Measurements from ENCODE around the gene NEK7. TPM values are rescaled to one million over a fixed set of nuclear protein-coding genes. Genes with fewer than 3 reads are reported as not detected.

The NEK7 gene
- total RNA-seq, 1 donor = 366 TPM

- peak; percentile 67 for DNase-seq (ENCODE audit: low read depth)
- no peak overlapping the region for H3K4me3 ChIP-seq (ENCODE audit: low read depth, low read length)
- TF ChIP-seq CTCF (IDR thresholded peaks at IDR 0.05; ENCODE audit: insufficient read depth, low read depth, low read length) = no peak
Measured at GRCh38 chr1:198117267-198117666, 39.5 kb upstream of the NEK7 start.

GRCh38 chr1:198118134-198118533 is 38.7 kb upstream of the NEK7 start:
- H3K4me3 ChIP-seq (ENCODE audit: low read depth, low read length) = no peak overlapping the region

GRCh38 chr1:198119906-198120305 is 36.9 kb upstream of the NEK7 start:
- no peak for TF ChIP-seq CTCF (IDR thresholded peaks at IDR 0.05; ENCODE audit: insufficient read depth, low read depth, low read length)
- no peak for DNase-seq (ENCODE audit: low read depth)
- no peak overlapping the region for H3K4me3 ChIP-seq (ENCODE audit: low read depth, low read length)

More at GRCh38 chr1:198118134-198118533, 38.7 kb upstream of the NEK7 start:
- no peak for TF ChIP-seq CTCF (IDR thresholded peaks at IDR 0.05; ENCODE audit: insufficient read depth, low read depth, low read length)
- DNase-seq (ENCODE audit: low read depth) = peak; percentile 84

GRCh38 chr1:198121056-198121826 is 35.6 kb upstream of the NEK7 start:
- no peak for TF ChIP-seq CTCF (IDR thresholded peaks at IDR 0.05; ENCODE audit: insufficient read depth, low read depth, low read length)
- peak; percentile 62 for DNase-seq (ENCODE audit: low read depth)
- no peak overlapping the region for H3K4me3 ChIP-seq (ENCODE audit: low read depth, low read length)

GRCh38 chr1:198122693-198123092 is 34.1 kb upstream of the NEK7 start:
- DNase-seq (ENCODE audit: low read depth) = no peak
- no peak for TF ChIP-seq CTCF (IDR thresholded peaks at IDR 0.05; ENCODE audit: insufficient read depth, low read depth, low read length)
- H3K4me3 ChIP-seq (ENCODE audit: low read depth, low read length) = no peak overlapping the region

GRCh38 chr1:198123133-198123532 is 33.7 kb upstream of the NEK7 start:
- no peak for TF ChIP-seq CTCF (IDR thresholded peaks at IDR 0.05; ENCODE audit: insufficient read depth, low read depth, low read length)
- peak; percentile 48 for DNase-seq (ENCODE audit: low read depth)
- H3K4me3 ChIP-seq (ENCODE audit: low read depth, low read length) = no peak overlapping the region

- no peak overlapping the region for H3K4me3 ChIP-seq (ENCODE audit: low read depth, low read length)
- no peak for TF ChIP-seq CTCF (IDR thresholded peaks at IDR 0.05; ENCODE audit: insufficient read depth, low read depth, low read length)
- DNase-seq (ENCODE audit: low read depth) = no peak
Measured at GRCh38 chr1:198124673-198125072, 32.1 kb upstream of the NEK7 start.
